ENCODE results near the gene PAPOLG.

- TF ChIP-seq TGIF2 (CRISPR knock-in tag; IDR thresholded peaks at IDR 0.05) (no peak), ELK4 (CRISPR knock-in tag; IDR thresholded peaks at IDR 0.05; ENCODE audit: borderline replicate concordance) (no peak), CAMTA2 (CRISPR knock-in tag; IDR thresholded peaks at IDR 0.05; ENCODE audit: borderline replicate concordance) (no peak)
Measured at GRCh38 chr2:60840880-60841279, 84.8 kb downstream of the PAPOLG start.

All from HepG2 (cell line).